DMS79 (cell line): ENCODE data around the gene APOL6.
"Not testable (repeated sequence)": the region's sequence is repeated elsewhere in the genome, so short reads cannot be mapped to it uniquely, and the experiment has no call there.

Experiments
- DNase-seq: peaks from one replicate; lab custom pipeline; 2025; lab: John Stamatoyannopoulos, UW

Gene APOL6

DNA sequence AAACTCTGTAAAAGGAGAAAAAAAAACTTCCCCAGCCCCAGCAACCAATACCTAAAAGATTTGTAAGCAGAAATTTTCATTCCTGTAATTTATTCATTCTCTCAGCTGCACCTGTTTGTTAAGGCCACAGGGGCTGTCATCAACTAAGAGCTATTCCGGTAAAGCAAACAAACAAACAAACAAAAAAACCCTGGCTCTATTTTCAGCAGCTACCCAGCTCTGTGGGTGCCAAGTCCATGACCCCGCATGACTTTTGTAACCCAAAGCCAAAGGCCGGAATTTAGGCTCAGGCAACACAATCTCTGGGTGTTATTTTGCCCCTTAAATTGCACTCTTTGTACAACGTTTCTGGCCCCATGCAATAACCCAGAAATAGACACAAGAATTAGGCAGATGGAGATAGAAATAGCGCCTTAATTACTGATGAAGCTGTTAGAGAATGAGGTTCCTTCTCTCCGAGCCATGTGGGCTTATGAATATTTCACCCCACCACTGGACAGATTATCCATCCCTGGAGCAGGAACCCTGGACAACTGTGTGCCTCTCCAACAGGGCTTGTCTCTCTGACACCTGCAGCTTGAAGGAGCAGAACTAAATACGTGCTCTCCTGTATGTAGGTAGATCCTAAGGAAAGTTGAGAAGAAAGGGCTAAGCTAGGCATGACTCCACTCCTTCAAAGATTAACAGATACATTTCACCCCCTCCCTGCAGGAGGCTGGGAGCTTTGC is 29.4 kb downstream of the APOL6 start:
- DNase-seq = no peak

DNA sequence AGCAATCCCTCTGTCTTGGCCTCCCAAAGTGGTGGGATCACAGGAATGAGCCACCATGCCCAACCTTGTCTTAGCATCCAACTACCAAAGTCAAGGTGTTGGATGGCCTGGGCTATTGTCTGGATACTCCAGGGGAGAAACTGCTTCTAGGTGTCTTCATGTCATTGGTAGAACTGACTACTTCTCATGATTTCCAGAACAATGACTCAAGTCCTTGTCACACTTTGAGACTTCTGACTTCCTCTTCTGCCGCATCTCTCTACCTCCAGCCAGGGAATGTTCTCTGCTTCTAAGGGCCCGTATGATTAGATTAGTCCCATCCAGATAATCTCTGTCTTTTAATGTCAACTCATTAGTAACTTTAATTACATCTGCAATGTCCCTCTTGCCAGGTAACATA is 30.6 kb downstream of the APOL6 start:
- no peak for DNase-seq

DNA sequence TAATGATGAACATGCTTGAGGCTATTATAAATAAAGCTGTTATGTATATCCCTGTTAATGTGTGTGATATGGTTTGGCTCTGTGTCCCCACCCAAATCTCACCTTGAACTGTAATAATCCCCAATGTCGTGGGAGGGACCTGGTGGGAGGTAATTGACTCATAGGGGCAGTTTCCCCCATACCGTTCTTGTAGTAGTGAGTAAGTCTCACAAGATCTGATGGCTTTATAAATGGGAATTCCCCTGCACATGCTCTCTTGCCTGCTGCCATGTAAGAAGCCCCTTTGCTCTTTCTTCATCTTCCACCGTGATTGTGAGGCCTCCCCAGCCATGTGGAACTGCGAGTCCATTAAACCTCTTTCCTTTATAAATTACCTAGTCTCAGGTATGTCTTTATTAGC is 31.2 kb downstream of the APOL6 start:
- DNase-seq = not testable (repeated sequence)

DNA sequence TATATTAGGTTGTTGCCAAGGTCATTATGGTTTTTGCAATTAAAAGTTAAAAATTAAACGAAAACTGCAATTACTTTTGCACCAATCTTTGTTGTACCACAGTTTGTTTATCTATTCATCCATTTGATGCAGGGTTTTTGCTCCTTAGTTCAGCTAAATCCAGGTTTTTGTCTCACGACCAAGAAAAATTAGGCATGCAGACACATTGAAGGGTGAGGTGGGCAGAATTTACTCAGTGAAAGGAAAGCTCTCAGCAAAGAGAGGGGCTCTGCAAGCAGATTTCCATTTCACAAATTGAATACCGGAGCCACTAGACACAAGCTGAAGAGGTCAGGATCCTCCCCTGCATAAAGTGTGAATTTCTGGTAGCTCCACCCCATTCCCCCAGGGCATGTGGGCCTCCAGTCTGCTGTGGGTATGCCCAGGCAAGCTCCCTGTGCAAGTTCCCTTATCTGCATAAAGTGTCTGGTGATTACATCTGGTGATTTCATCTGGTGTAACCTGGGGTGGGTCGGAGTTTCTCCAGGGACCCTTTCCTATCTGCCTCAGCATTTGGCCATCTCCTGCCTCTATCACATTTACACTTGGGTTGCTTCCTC is 33.3 kb downstream of the APOL6 start:
- no peak for DNase-seq

DNA sequence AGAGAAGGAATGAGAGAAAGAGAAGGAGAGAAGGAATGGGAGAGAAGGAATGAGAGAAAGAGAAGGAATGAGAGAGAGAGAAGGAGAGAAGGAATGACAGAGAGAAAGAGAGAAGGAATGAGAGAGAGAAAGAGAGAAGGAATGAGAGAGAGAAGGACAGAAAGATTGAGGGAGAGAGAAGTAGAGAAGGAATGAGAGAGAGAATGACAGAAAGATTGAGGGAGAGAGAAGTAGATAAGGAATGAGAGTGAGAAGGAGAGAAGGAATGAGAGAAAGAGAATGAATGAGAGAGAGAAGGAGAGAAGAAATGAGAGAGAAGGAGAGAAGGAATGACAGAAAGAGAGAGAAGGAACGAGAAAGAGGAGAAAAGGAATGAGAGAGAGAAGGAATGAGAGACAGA is 35.3 kb downstream of the APOL6 start:
- no peak for DNase-seq

DNA sequence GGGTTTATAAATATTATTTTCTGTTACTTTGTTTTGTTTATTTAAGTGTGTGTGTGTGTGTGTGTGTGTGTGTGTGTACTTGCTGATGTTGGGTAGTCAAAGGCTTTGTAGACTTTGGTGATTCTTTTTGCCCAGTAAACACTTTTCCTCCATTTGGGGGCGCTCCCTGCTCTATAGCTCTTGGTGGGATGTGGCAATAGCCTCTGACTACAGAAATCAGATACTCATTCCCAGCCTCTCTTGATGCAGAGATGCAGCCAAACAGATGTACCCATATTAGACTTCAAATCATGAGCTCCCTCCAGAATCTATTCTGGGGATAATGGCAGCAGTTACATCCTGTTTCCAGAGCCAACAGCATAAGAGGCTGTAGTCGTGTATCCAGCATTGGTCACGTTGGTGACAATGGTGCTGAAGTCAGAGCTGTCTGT is 36.0 kb downstream of the APOL6 start:
- no peak for DNase-seq

DNA sequence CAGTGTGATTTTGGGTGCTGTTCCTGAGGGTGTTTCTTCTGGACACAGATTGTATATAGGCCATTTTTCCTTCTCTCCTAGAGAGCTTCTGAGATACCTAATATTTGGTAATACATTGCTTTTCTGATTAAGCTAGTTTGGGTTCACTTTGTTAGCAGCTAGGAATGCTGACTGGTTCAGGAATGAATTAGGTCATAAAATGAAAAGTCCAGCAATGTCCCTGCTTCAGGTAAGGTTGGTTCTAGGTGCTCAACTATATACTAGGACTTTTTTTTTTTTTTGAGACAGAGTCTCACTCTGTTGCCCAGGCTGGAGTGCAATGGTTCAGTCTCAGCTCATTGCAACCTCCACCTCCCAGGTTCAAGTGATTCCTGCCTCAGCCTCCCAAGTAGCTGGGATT is 36.5 kb downstream of the APOL6 start:
- DNase-seq = no peak

DNA sequence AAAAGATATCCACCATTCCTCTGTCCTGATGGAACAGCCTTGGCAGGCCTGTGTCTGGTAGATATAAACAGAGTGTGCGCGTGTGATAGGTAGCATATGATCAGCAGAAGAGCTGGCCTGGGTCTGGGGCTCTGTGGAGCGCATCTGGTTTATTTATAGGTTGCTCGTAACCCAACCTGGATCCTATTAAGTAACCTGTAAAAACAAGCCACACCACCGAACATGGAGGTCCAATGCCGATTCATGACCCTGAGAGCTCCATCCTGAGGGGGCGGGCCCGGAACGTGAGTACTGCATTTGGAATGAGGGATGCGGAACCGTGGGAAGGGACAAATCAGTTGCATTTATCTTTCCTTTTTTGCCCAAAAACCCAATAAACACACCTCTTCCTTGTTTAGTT is 37.5 kb downstream of the APOL6 start:
- DNase-seq = no peak

DNA sequence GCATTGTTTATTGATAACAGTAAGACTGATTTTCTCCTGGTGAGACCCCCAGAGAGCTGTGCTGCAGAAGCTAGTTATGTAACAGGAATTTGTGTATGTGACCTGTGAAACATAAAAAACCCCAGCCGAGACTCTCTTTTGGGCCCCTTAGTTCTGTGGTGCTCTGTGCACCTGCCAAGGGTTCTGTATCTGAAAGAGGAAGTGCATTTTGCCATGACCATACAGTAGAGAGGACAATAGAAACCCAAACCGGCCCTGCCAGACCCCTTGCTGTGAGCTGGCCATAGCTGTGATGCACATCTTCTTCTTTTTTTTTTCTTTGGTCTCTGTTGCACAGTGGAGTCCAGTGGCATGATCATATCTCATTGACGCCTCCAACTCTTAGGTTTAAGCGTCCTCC is 38.1 kb downstream of the APOL6 start:
- no peak for DNase-seq

DNA sequence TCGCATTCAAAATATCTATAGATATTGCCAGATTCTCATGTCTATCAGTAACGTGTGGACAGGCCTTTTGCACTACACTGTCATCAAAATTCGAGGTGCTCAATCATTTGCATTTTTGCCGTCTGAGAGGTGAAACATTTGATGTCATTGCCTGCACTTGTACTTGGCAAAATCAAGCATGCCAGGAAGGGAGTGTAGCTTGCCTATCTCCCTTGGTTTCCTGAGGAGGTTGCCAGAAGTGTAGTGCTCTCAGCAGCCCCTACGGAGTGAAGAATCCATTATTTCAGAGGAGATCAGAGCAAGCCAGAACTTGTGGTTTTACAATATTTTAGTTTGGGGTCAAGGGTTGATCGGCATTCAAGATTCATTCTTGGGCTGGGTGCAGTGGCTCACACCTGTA is 39.2 kb downstream of the APOL6 start:
- DNase-seq = no peak

DNA sequence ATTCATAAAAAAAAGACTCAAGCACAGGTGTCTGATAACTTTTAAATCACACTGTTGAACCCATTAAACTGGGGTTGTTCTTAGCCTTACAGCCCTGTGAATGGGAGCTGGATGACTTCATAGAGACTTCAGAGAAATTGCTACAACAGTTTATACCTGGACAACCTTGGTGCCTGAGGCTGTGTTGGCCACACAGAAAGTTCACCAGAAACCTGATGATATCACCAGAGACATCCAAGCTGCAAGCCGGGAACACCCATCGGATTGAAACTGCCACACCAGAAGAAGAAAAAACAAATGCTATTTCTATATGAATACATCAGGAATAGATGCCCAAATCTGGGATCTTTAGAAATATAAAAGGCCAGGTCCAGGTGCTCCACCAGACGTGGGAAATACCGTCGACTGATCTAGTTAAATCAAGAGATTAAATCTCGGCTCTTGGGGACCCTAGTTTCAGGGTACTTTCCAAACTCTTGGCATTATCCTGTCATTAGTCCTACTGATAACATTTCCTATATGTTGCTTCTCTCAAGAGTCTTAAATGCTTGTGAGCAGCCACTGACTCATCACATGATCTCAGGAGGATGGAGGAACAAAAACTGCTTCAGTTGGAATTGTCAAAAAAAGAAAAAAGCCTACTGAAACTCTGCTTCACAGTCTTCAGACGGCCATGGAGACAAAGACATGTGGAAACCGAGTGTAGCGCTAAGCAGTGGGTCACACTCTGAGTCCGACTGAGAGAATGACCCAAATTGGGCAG is 40.8 kb downstream of the APOL6 start:
- DNase-seq = no peak

DNA sequence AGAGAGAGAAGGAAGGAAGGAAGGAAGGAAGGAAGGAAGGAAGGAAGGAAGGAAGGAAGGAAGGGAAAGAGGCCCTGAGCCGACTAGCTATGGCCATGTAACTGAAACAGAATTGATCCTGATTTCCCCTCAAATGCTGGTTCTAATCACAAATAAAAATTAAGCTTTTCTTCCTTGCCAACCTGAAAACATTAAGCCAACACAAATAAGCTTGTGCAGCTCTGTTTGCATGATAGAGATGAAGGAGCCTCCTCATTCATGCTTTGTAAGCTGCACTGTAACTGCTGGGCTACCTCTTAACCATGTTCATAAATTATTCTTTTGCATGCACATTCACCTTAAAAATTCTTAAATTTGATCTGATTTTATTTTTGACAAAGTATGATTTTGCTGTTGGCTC is 41.8 kb downstream of the APOL6 start:
- no peak for DNase-seq

DNA sequence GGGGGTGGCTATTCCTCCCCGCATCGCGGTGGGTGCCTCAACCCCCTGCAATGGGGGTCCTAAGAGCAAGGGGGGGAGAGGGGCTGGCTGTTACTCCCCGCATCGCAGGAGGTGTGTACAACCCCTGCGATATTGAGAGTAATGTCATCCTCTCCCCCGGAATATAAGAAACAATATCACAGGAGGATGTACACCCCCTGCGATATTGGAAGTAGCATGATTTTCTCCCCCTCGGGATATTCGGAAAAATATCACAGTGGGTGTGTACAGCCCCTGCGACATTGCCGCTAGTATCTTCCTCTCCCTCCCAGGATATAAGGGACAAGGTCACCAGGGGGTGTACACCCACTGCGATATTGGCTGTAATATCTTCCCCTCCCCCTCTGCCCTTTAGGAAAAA is 47.0 kb downstream of the APOL6 start:
- no peak for DNase-seq

DNA sequence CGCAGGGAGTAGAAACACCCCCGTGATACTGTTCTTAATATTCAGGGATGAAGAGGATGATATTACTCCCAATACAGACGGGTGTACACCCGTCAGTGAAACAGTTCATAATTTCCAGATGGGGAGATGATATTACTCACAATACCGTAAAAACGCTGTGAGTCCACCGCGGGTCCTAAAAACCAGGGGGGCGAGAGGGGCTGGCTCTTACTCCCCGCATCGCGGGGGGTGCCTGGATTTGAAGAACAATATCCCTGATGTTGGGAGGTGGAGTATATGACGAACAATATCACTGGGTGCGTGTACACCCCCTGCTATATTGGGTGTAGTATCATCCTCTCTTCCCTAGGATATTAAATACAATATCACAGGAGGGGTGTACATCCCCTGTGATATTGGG is 48.9 kb downstream of the APOL6 start:
- DNase-seq = no peak

DNA sequence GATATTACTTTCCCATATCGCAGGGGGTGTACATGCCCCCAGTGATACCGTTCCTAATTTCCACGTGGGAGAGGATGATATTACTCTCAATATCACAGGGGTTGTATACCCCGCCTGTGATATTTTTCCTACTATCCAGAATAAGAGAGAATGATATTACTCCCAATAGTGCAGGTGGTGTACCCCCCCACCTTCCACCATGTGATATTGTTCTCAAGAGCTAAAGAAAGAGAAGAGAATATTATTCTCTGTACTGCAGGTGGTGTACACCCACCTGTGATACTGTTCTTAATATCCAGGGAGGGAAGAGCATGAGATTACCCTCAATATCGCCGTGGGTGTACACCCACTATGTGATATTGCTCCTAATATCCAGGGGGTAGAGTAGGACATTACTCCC is 51.6 kb downstream of the APOL6 start:
- DNase-seq = not testable (repeated sequence)

DNA sequence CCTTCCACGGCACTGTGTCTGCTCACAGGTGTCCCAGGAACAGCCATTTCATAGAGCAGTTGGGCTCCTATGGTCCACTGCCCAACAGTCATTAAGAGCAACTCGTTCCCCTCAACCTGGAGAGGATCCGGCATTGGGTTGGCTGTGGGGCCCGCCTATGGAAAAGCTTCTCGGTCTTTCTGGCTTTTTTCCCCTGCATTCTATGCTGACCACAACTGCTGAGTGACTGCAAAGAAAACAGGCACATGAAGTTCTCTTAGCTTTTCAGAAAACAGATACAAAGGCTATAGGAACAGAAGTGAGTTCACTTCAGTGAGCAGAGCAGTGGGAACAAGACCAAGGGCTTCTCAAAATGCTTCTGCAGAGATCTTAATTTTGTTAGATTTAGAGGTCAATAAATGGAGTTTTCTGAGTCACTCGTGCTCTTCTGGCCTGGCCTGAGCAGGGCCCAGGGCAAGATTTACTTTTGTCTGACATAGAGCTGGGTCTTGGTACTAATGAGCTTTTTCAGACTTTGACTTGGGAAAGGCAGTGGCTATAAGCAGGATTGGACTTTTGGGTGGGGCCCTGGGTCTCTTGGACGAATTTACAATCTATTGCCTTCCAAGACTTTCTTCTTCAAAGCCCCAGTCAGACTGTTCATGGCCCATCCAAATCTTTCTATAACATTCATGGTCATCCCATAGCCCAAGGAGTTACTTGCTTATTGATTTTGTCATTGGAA is 55.8 kb downstream of the APOL6 start:
- no peak for DNase-seq

DNA sequence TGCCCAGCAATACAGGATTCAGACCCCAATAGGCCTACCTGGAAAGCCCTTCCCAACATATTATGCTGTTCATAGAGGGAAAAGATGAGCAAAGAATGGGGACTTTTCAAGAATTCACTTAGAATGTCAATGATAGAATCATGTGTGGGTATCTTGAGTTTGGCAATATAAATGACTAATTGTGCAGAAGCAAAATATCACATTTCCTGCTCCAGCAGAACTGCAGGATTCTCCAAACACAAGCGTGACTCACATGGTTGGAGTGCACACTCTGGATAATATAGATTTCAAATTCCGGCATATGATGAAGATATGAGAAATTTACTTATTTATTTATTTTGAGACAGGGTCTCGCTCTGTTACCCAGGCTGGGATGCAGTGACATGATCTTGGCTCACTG is 56.9 kb downstream of the APOL6 start:
- no peak for DNase-seq

DNA sequence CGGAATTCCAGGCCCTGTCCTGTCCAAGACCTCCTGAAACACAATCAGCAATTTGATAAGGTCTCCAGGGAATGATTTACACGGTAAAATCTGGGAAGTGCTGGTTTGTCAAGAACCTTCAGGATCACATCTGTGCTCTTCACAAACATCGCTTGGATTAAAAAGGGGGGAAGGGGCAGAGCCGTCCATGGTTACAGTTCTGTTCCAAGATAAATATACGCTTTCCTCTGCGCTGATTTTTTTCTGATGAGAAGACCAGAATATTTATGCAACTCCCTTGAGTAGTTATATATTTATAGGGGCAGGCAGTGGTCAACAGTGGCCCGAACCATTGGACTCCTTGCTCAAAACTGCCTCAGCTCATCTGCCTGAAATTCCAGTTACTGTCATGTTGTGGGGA is 60.2 kb downstream of the APOL6 start:
- no peak for DNase-seq

DNA sequence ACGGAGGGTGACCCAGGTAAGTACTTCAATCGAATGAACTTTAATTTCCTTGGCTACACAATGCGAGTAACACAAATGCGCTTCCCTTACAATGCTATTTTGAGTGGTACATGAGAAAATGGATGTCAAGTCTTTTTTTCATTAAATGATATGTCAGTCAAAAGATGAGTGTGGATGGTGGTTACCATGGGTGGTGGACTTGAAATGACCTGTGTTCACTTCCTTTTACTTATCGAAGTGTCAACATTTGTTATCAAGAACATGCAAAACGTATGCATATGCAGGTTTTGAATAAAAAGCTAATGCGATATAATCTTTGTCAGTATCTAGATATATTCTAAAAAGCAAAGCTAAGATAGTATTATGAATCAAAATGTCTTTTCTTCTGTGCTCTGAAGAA is 60.7 kb downstream of the APOL6 start:
- DNase-seq = no peak

DNA sequence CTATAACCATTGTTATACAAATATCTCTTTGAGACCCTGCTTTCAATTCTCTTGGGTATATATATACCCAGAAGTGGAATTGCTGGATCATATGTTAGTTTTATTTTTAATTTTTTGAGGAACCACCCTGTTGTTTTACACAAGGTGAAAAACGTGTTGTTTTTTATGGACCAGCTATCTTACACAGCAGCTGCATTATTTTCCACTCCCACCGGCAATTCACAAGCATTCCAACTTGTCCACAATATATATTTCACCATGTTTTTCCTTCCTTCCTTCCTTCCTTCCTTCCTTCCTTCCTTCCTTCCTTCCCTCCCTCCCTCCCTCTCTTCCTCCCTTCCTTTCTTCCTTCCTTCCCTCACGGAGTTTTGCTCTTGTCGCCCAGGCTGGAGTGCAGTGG is 63.1 kb downstream of the APOL6 start:
- no peak for DNase-seq

DNA sequence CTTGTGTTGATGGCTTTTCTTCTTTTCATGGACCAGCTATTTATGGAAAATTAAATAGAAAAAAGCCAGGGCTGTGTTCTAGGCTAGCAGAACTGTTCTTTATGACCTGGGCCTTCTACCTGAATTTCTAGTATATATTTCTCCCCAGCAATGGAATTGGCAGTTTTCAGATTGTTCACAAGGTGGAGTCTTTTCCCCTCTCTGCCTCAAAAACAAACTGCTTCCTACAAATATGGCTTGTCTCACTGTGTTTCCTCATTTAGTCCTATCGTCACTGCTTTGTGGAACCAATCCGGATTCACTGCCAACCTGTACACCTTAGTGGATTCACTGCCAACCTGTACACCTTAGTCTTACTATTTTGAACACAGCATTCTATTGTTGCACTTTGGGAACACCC is 64.4 kb downstream of the APOL6 start:
- no peak for DNase-seq

DNA sequence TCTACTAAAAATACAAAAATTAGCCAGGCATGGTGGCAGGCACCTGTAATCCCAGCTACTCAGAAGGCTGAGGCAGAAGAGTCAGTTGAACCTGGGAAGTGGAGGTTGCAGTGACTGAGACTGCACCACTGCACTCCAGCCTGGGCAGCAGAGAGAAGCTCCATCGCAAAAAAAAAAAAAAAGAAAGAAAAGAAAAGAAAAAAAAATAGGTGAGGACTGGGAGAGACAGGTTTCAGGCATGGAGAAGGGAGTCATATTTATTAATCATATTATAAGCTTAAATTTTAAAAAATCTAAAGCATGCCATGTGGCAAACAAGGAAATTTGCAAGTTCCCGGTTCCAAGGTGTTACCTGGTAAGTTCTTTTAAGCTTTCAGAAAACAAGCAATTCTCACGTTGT is 69.3 kb downstream of the APOL6 start, which contains the start of gene APOL5:
APOL5 (plus strand) TSS at position 301 of the 400 bp plus-strand sequence; CDS start at position 301, 0 bp downstream.
- DNase-seq = no peak
